Brain microvascular endothelial cell (primary cell): ENCODE measurements around the gene HM13.
"Not testable (repeated sequence)": the region's sequence is repeated elsewhere in the genome, so short reads cannot be mapped to it uniquely, and the experiment has no call there.

ENCODE experiments used
- DNase-seq: peaks from one replicate; pipeline ENCODE4 v3.0.0-alpha.2; 2020
- H3K27ac ChIP-seq: fragments of 250-450 bp; sonication (Bioruptor Pico); 2 replicates; pipeline ENCODE4 v1.5.1; 2020; ENCODE audit warnings: mild to moderate bottlenecking, moderate library complexity
- H3K27me3 ChIP-seq: fragments of 250-450 bp; sonication (Bioruptor Pico); replicated peaks from 2 replicates; pipeline ENCODE4 v1.5.1; 2020; ENCODE audit warnings: mild to moderate bottlenecking
- H3K36me3 ChIP-seq: fragments of 250-450 bp; sonication (Bioruptor Pico); replicated peaks from 2 replicates; pipeline ENCODE4 v1.5.1; 2020; ENCODE audit warnings: mild to moderate bottlenecking
- H3K4me3 ChIP-seq: 2 replicates; pipeline ENCODE4 v1.5.1; 2011; ENCODE audit warnings: low read depth, mild to moderate bottlenecking, control low read depth, low read length, moderate library complexity
- in situ Hi-C: cut with HindIII; loops from 2 replicates; pipeline ENCODE4 v1.10.0; 2017; ENCODE audit warnings: low sequenced_read_pairs, low pct_ligation_motif_present
- TF ChIP-seq, protein P1 (sequence below): IDR thresholded peaks from 2 replicates; pipeline ENCODE4 v1.5.1; 2011; ENCODE audit warnings: low read depth, mild to moderate bottlenecking, moderate library complexity, low read length, control low read depth, inconsistent platforms; ENCODE audit errors: missing control alignments

HM13 gene

DNA sequence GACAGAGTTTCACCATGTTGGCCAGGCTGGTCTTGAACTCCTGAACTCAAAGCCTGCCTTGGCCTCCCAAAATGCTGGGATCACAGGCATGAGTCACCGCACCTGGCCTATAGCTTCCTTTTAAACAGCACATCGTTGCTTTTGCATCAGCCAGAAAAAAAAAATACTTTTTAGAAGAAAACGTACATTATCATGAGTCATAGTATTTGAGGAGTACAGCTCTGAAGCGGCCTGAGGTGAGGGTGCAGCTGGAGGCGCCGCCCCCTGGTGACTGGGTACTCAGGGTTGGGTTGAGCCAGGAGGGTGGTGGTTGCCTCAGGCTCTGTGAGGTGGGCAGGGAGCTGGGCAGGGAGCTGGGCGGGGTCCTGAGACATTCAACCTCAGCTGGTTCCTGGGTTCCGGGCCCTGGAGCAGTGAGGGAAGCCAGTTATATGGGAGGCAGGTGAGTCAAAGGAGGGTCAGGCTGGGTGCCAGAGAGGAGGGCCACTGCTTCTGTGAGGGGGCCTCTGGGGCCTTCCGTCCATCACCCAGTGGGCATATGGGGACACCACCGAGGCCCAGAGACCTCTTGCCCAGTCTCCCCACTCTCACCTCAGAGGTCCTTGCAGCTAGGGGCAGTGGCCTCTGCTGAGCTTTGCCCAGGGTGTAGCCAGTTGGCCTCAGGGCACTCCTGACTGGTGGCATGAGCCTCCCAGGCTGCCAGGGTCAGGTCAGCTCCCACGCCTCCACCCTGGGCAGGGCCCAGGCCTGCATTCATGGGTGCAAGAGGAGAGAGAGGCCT, 79.2 kb downstream of the HM13 start:
- DNase-seq, result no peak
- TF ChIP-seq, protein P1, sequence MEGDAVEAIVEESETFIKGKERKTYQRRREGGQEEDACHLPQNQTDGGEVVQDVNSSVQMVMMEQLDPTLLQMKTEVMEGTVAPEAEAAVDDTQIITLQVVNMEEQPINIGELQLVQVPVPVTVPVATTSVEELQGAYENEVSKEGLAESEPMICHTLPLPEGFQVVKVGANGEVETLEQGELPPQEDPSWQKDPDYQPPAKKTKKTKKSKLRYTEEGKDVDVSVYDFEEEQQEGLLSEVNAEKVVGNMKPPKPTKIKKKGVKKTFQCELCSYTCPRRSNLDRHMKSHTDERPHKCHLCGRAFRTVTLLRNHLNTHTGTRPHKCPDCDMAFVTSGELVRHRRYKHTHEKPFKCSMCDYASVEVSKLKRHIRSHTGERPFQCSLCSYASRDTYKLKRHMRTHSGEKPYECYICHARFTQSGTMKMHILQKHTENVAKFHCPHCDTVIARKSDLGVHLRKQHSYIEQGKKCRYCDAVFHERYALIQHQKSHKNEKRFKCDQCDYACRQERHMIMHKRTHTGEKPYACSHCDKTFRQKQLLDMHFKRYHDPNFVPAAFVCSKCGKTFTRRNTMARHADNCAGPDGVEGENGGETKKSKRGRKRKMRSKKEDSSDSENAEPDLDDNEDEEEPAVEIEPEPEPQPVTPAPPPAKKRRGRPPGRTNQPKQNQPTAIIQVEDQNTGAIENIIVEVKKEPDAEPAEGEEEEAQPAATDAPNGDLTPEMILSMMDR, result peak; percentile 32
- Histone ChIP-seq H3K36me3 (no peaks in the 10 kb centered on the region), H3K27ac (no peak overlapping the region), H3K4me3 (no peak overlapping the region), H3K27me3 (no peaks in the 10 kb centered on the region)
- in situ Hi-C loops, result no loop called here

DNA sequence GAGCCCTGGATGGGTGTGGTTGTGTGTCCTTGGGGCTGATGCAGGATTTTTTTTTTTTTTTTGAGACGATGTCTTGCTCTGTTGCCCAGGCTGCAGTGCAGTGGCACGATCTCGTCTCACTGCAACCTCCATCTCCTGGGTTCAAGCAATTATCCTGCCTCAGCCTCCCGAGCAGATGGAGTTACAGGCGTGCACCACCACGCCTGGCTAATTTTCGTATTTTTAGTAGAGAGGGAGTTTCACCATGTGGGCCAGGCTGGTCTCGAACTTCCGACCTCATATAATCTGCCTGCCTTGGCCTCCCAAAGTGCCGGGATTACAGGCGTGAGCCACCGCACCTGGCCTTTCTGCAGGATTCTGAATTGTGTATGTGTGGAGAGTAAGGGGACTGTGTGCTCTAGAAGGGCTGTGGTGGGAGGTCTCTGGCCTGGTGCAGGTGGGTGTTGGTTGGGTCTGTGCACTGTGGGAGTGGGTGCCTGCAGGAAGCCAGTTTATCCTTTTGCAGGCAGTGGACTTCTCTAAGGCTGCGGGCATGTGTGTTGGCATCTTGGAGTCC, 79.8 kb downstream of the HM13 start:
- in situ Hi-C loops, result no loop called here
- no peak overlapping the region for H3K27ac ChIP-seq
- no peaks in the 10 kb centered on the region for H3K36me3 ChIP-seq
- no peaks in the 10 kb centered on the region for H3K27me3 ChIP-seq
- TF ChIP-seq, protein P1, result no peak
- DNase-seq, result no peak
- H3K4me3 ChIP-seq, result no peak overlapping the region

DNA sequence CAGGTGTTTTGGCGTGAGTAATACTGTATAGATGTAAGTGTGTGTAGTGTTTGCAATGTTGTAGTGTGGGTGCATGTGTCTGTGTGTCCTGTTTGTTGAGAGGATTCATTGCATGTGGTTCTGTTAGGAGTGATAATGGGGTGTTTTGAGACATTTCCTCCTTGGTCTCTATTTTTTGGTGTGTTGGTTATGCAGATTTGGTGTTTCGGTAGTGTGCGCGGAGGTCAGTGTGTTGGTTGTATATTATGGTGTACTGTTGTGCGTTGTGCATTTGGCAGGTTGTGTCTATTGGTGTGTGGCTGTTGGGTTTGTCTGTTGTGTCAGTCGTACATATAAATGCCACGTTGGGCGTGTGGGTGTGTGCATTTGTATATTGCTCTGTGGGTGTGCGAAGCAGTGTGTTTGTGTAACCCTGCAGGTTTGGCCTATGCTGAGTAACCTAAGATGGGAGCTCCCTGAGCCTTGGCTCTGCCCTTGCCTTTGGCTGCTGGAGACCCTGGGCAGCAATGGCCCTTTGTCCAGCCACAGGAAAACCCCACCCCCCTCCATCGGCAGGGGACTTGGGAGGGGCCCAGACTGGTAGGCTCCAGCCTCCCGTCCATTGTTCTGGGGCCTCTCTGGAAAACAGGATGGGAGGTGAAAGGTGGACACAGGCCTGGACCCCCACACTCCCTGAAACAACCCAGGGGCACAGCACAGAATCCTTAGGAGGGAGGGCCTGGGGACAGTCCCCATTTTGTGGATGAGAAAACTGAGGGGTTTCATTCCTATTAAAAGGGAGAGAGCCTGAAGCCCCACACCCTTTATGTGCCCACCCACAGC, 80.5 kb downstream of the HM13 start:
- in situ Hi-C loops, result no loop called here
- TF ChIP-seq, protein P1, result no peak
- DNase-seq, result no peak

DNA sequence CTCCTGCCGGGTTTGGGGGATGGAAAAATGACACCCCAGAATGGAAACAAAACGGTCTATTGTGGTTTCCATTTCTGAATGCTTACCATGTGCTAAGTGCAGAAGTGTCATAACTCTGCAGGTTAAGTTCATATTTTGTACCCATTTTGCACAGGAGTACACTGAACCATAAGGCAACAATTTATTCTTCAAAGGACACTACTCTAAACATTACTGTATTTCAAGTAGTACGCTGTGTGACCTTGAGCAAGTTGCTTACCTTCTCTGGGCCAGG, 81.1 kb downstream of the HM13 start:
- in situ Hi-C loops, result no loop called here
- Histone ChIP-seq H3K27ac (no peak overlapping the region), H3K4me3 (no peak overlapping the region), H3K36me3 (no peaks in the 10 kb centered on the region), H3K27me3 (no peaks in the 10 kb centered on the region)
- TF ChIP-seq, protein P1, result no peak
- no peak for DNase-seq

More for the DNA sequence above, 80.5 kb downstream of the HM13 start:
- H3K4me3 ChIP-seq, result no peak overlapping the region
- H3K27me3 ChIP-seq, result no peaks in the 10 kb centered on the region
- H3K36me3 ChIP-seq, result no peaks in the 10 kb centered on the region
- no peak overlapping the region for H3K27ac ChIP-seq

DNA sequence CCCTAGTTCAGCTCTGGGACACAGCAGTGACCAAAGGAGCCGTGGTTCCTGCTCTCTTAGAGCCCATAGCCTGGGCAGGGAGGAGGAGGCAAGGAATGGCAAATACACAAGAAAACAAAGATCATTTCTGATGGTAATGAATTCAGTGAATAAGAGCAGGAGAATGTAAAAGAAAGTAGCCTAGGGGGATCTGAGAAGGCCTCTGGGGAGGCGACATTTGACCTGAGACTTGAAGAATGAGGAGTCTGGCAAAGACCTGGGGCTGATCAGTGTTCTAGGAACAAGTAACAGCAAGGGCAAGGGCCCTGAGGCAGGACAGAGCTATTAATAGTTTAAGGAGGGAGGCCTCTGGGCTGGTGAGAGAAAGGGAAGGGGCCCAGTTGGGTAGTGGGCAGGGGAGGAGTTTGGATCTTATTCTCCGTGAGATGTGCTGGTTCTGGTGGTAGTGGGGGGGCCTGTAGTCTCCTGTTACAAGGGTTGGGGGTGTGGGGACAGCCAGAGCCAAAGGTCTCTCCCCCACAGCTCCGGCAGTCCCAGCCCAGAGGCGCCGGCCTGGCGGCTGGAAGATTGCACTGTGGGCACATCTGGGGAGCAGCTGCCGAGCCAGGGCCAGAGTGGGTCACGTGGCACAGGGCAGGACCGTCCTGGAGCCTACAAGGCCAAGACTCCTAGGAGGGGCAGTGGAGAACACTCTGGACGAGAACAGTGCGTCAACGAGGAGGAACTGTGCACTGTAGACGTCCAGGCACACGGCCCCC, 81.6 kb downstream of the HM13 start:
- H3K27ac ChIP-seq, result no peak overlapping the region
- H3K36me3 ChIP-seq, result no peaks in the 10 kb centered on the region
- no peaks in the 10 kb centered on the region for H3K27me3 ChIP-seq
- H3K4me3 ChIP-seq, result no peak overlapping the region
- TF ChIP-seq, protein P1, result no peak
- DNase-seq, result no peak
- in situ Hi-C loops, result no loop called here

DNA sequence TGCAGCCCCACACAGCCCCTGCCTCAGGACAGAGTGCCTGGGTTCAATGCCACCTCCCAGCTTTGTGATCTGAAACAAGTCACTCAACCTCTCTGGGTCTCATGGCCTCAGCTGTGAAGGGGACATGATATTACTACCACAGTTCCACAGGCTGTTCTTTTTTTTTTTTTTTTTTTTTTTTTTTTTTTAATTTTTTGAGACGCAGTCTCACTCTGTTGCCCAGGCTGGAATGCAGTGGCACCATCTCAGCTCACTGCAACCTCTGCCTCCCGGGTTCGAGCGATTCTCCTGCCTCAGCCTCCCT, 82.1 kb downstream of the HM13 start:
- H3K4me3 ChIP-seq, in situ Hi-C loops, DNase-seq, H3K27me3 ChIP-seq, H3K27ac ChIP-seq, H3K36me3 ChIP-seq: not testable (repeated sequence)
